A673 (cell line): ENCODE results near the gene MYO5A.

ENCODE experiments used
- EZH2 ChIP-seq: fragments of 200-600 bp; sonication (generic); IDR thresholded peaks from 2 replicates; pipeline ENCODE4 v1.6.1; 2017; ENCODE audit warnings: borderline replicate concordance, low read depth, mild to moderate bottlenecking, mixed read lengths, antibody characterized with exemption, low read length; ENCODE audit not compliant: poor library complexity, severe bottlenecking
- TF ChIP-seq, protein P1 (sequence below): fragments of 300-800, 200-600 bp; sonication (generic); conservative IDR thresholded peaks from 2 replicates; pipeline ENCODE4 v1.5.1; 2017; ENCODE audit warnings: low read depth, mild to moderate bottlenecking, antibody characterized with exemption, low read length, moderate library complexity, mixed read lengths

DNA sequence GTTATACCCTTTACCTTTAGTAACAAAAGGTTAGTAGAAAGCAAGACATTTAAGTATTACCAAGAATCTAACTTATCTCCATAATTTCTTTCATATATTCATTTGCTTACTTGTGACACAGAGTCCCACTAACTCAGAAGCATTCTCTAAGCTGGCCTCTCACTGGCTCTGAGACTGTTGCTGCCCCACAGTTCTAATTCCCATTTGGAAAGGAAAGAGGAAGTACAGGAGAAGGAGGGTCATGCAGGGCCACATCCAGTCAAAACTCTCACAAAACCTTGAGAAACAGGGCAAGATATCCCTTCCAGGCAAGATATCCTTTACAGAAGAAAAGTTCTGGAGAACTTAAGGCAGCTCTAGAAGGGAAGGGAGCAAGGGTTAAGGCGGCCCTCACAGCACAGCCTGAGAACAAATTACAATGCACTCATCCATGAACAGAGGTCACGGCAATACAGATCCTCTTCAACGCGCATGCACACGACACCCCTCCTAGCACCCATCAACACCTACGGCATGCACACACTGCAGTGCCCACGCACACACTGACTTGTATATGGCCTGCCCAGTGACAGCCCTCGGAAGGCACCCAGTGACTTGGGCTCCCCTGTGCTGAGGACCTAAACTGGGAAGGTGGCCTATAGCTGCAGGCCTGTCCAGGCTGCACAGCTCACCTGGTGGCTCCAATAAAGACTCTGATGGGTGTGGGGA is 220.1 kb downstream of the MYO5A start:
- TF ChIP-seq, protein P1, sequence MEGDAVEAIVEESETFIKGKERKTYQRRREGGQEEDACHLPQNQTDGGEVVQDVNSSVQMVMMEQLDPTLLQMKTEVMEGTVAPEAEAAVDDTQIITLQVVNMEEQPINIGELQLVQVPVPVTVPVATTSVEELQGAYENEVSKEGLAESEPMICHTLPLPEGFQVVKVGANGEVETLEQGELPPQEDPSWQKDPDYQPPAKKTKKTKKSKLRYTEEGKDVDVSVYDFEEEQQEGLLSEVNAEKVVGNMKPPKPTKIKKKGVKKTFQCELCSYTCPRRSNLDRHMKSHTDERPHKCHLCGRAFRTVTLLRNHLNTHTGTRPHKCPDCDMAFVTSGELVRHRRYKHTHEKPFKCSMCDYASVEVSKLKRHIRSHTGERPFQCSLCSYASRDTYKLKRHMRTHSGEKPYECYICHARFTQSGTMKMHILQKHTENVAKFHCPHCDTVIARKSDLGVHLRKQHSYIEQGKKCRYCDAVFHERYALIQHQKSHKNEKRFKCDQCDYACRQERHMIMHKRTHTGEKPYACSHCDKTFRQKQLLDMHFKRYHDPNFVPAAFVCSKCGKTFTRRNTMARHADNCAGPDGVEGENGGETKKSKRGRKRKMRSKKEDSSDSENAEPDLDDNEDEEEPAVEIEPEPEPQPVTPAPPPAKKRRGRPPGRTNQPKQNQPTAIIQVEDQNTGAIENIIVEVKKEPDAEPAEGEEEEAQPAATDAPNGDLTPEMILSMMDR = no peak
- TF ChIP-seq EZH2 = no peak
